Dermis microvascular lymphatic vessel endothelial cell (primary cell): ENCODE data around the gene ZFAND3. TPM values are rescaled to one million over a fixed set of nuclear protein-coding genes. Genes with fewer than 3 reads are reported as not detected.
A peak's percentile ranks its signal among the peaks of the same experiment; 100 is the strongest.
"Not testable (repeated sequence)": the region's sequence is repeated elsewhere in the genome, so short reads cannot be mapped to it uniquely, and the experiment has no call there.

Source experiments
- DNase-seq, 2 donors: peaks; one replicate each; pipeline versions ENCODE4 v3.0.0 to v3.0.0-alpha.2; 2010; ENCODE audit warnings: low read depth in 2 of 2
- total RNA-seq: library from RNA; depleted of rRNA; stranded (reverse); fragments of >200 nt; gene quantifications from 2 replicates; pipeline ENCODE4 v1.2.1, GENCODE V29; 2014

Gene ZFAND3
- total RNA-seq, 1 donor from 2014 or later, result 11.7 TPM

GRCh38 chr6:37936906-37937305 is 117.4 kb downstream of the ZFAND3 start:
- DNase-seq, result peak in 1 of 2 donors; percentile 12

GRCh38 chr6:37938909-37939308 is 119.4 kb downstream of the ZFAND3 start:
- DNase-seq, result no peak

- DNase-seq, result peak; percentile 23 to 79
Measured at GRCh38 chr6:37940074-37940847, 120.7 kb downstream of the ZFAND3 start.

- no peak for DNase-seq
Measured at GRCh38 chr6:37941871-37942270, 122.3 kb downstream of the ZFAND3 start.

GRCh38 chr6:37942606-37943376 is 123.3 kb downstream of the ZFAND3 start:
- DNase-seq, result no peak

GRCh38 chr6:37943436-37944058 is 124.0 kb downstream of the ZFAND3 start:
- DNase-seq, result no peak

- no peak for DNase-seq
Measured at GRCh38 chr6:37946057-37946456, 126.5 kb downstream of the ZFAND3 start.

GRCh38 chr6:37947468-37947867 is 127.9 kb downstream of the ZFAND3 start:
- no peak for DNase-seq

GRCh38 chr6:37948584-37948983 is 129.1 kb downstream of the ZFAND3 start:
- DNase-seq, result not testable (repeated sequence)

GRCh38 chr6:37952027-37952426 is 132.5 kb downstream of the ZFAND3 start:
- DNase-seq, result no peak

GRCh38 chr6:37954791-37955190 is 135.3 kb downstream of the ZFAND3 start:
- DNase-seq, result no peak

GRCh38 chr6:37956711-37957275 is 137.3 kb downstream of the ZFAND3 start:
- DNase-seq, result no peak

- DNase-seq, result no peak
Measured at GRCh38 chr6:37959061-37959460, 139.5 kb downstream of the ZFAND3 start.

GRCh38 chr6:37960139-37960935 is 140.8 kb downstream of the ZFAND3 start:
- no peak for DNase-seq

GRCh38 chr6:37962481-37963080 is 143.1 kb downstream of the ZFAND3 start:
- DNase-seq, result not testable (repeated sequence)

GRCh38 chr6:37965964-37966676 is 146.6 kb downstream of the ZFAND3 start:
- peak in 1 of 2 donors; percentile 53 for DNase-seq

- peak in 1 of 2 donors; percentile 5 for DNase-seq
Measured at GRCh38 chr6:37966801-37967200, 147.3 kb downstream of the ZFAND3 start.

GRCh38 chr6:37967651-37968050 is 148.1 kb downstream of the ZFAND3 start:
- DNase-seq, result no peak

GRCh38 chr6:37971266-37971665 is 151.7 kb downstream of the ZFAND3 start:
- DNase-seq, result no peak
